ENCODE data around the gene WHAMM. TPM values are rescaled to one million over a fixed set of nuclear protein-coding genes. Genes with fewer than 3 reads are reported as not detected.

WHAMM gene
- total and polyA plus RNA-seq, 2 donors (not counting 3 experiments of a cell fraction or from before 2014, with no cell fraction given): 4.1 to 9.4 TPM

DNA sequence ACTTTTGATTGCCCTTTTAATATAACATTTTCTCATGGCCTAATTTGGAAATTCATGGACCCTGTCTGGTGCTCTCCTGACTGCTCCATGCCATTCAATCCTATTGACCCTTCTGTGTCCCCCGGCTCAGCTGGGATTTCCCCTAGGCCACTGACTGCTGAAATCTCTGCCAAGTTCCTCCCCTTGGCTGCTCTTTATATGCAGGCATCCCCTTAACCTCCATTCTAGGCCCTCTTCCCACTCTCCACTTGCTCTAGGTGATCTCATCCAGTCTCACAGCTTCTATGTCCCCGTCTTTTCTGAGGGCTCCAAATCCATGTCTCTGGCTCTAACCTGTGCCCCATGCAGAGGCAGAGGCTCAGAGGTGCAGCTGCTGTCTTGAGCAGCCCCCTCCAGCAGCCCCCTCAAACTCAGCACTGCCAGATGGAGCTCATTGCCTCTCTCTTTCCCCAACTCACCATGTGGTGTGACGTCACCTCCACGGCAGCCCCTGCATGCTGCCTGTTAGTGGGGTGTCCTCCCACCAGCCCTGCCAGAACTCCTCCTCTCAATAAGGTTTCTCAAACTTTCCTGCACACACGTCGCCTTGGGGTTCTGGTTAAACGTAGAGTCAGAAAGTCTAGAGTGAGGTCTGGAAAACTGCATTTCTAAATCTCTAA, 10.1 kb upstream of the WHAMM start:
- Histone ChIP-seq H3K4me3 (replicated peaks in 1 of 3; ENCODE audit: insufficient read depth in 1 of 3, low read depth in 1 of 3, low read length in 3 of 3) (no peak overlapping the region), H3K9me1 (replicated peaks; ENCODE audit: control insufficient read depth, extremely low read depth, insufficient read depth, low read length) (no peaks in the 10 kb centered on the region), H4K20me1 (replicated peaks; ENCODE audit: control insufficient read depth, extremely low read depth, insufficient read depth, low read length) (no peaks in the 10 kb centered on the region), H3K9me3 (replicated peaks; ENCODE audit: control insufficient read depth, insufficient read depth, low read length) (no peaks in the 10 kb centered on the region), H2AFZ (ENCODE audit: low read depth, low read length) (no peak overlapping the region), H3K27ac (ENCODE audit: insufficient read depth, low read depth, low read length) (no peak overlapping the region), H3K9ac (replicated peaks; ENCODE audit: extremely low read depth, insufficient read depth, low read length) (no peak overlapping the region), H3K4me1 (ENCODE audit: control insufficient read depth, extremely low read depth, insufficient read depth, low read length) (no peaks in the 10 kb centered on the region), H3K36me3 (ENCODE audit: control insufficient read depth in 2 of 2, extremely low read depth in 1 of 2, insufficient read depth in 2 of 2, low read length in 2 of 2) (no peaks in the 10 kb centered on the region), H3K27me3 (ENCODE audit: control insufficient read depth in 2 of 2, insufficient read depth in 2 of 2, low read length in 2 of 2) (peaks cover 0 to 8% of the 10 kb centered on the region in 2 experiments), H3K4me2 (ENCODE audit: insufficient read depth, low read length) (no peak overlapping the region), H3K79me2 (ENCODE audit: control insufficient read depth, insufficient read depth, low read length) (no peaks in the 10 kb centered on the region)
- DNase-seq (ENCODE audit: low read depth, low spot score) (no peak), FAIRE-seq (no peak)
- intact Hi-C loops (cut with micrococcal nuclease) (no loop called here), dilution Hi-C loops (cut with MboI; ENCODE audit: extremely low pct_ligation_motif_present, low sequenced_read_pairs) (no loop called here)
- ChIA-PET CTCF (no interaction called here), POLR2A (no interaction called here)
- TF ChIP-seq GATA2 (IDR thresholded peaks at IDR 0.05; ENCODE audit: insufficient read depth, insufficient read length, low read depth, low read length): no peak
- no peak for TF ChIP-seq POLR2A (IDR thresholded peaks at IDR 0.05; ENCODE audit: low read depth, low read length)
- no peak for TF ChIP-seq EZH2 (IDR thresholded peaks at IDR 0.05; ENCODE audit: borderline replicate concordance, low read depth, low read length, severe bottlenecking)
- TF ChIP-seq, protein P1, sequence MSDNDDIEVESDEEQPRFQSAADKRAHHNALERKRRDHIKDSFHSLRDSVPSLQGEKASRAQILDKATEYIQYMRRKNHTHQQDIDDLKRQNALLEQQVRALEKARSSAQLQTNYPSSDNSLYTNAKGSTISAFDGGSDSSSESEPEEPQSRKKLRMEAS (IDR thresholded peaks at IDR 0.05; ENCODE audit: insufficient read depth, insufficient read length): no peak
- TF ChIP-seq, protein P2, sequence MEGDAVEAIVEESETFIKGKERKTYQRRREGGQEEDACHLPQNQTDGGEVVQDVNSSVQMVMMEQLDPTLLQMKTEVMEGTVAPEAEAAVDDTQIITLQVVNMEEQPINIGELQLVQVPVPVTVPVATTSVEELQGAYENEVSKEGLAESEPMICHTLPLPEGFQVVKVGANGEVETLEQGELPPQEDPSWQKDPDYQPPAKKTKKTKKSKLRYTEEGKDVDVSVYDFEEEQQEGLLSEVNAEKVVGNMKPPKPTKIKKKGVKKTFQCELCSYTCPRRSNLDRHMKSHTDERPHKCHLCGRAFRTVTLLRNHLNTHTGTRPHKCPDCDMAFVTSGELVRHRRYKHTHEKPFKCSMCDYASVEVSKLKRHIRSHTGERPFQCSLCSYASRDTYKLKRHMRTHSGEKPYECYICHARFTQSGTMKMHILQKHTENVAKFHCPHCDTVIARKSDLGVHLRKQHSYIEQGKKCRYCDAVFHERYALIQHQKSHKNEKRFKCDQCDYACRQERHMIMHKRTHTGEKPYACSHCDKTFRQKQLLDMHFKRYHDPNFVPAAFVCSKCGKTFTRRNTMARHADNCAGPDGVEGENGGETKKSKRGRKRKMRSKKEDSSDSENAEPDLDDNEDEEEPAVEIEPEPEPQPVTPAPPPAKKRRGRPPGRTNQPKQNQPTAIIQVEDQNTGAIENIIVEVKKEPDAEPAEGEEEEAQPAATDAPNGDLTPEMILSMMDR (IDR thresholded peaks at IDR 0.05; ENCODE audit: extremely low read depth in 1 of 2, insufficient read depth in 1 of 2, low read depth in 1 of 2, low read length in 2 of 2): no peak
- no peak for TF ChIP-seq FOS (IDR thresholded peaks at IDR 0.05; ENCODE audit: borderline replicate concordance, insufficient read depth, low read length)
- no peak for TF ChIP-seq JUN (IDR thresholded peaks at IDR 0.05; ENCODE audit: borderline replicate concordance, insufficient read depth, insufficient read length, low read depth)
- no peak for TF ChIP-seq POLR2AphosphoS5 (IDR thresholded peaks at IDR 0.05; ENCODE audit: insufficient read depth, low read depth, low read length)
- BruUV-seq (replicated peaks): no TSS peak
